LNCAP (cell line): ENCODE data around the gene THBS2.

ENCODE experiments used
- TF ChIP-seq, protein P1 (sequence below): fragments of 450-650 bp; IDR thresholded peaks from 2 replicates; pipeline ENCODE4 v1.5.1; 2017; ENCODE audit warnings: mild to moderate bottlenecking

THBS2 gene

DNA sequence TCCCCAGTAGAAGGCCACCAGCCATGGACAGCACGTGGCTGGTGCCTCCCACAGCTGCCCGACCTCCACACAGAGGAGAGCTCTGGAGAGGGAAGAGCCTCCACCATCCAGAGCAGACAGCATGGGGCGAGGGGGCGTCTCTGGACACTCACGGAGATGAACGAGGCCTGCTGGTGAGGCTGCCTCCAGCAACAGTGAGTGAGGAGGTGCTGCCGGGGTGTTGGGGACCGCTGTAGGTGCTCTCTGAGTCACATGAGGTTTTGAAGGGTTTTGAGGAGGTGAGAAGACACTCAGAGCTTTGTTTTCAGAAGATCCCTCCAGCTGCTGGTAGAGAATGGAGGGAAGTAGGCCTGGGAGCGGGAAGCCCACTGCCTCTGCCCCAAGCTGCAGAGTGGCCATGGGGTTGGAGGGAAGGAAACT is 65.6 kb downstream of the THBS2 start:
- TF ChIP-seq, protein P1, sequence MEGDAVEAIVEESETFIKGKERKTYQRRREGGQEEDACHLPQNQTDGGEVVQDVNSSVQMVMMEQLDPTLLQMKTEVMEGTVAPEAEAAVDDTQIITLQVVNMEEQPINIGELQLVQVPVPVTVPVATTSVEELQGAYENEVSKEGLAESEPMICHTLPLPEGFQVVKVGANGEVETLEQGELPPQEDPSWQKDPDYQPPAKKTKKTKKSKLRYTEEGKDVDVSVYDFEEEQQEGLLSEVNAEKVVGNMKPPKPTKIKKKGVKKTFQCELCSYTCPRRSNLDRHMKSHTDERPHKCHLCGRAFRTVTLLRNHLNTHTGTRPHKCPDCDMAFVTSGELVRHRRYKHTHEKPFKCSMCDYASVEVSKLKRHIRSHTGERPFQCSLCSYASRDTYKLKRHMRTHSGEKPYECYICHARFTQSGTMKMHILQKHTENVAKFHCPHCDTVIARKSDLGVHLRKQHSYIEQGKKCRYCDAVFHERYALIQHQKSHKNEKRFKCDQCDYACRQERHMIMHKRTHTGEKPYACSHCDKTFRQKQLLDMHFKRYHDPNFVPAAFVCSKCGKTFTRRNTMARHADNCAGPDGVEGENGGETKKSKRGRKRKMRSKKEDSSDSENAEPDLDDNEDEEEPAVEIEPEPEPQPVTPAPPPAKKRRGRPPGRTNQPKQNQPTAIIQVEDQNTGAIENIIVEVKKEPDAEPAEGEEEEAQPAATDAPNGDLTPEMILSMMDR, result no peak

DNA sequence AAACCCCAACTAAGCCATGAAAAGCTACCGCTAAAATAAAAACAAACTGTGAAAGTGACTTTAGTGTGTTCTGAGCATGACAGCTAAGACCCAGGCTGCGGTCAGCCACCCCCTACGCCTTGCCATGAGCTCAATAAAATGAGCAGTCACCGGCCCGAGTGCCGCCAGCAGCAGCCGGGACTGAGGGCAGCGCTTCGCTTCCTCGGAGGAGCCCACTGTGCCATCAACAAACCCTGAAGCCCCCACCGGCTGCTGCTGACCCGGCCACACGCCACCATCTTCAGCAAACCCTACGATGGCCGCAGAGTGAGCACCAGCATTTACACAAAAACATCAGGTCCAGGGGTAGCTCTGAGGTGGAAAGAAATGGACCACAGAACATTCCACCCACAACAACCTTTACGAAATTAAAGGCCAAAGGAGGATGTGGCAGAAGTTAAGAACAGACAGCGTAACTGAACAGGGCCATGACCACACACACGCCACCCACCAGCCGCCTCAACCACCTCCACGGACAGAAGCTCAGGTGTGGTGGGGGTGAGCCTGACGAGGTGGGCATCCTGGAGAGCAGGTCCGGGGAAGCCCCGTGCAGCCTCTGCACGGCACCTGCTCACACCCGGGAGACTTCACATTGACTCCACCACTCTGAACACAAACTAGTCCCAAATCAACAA is 67.0 kb downstream of the THBS2 start:
- TF ChIP-seq, protein P1, result no peak

DNA sequence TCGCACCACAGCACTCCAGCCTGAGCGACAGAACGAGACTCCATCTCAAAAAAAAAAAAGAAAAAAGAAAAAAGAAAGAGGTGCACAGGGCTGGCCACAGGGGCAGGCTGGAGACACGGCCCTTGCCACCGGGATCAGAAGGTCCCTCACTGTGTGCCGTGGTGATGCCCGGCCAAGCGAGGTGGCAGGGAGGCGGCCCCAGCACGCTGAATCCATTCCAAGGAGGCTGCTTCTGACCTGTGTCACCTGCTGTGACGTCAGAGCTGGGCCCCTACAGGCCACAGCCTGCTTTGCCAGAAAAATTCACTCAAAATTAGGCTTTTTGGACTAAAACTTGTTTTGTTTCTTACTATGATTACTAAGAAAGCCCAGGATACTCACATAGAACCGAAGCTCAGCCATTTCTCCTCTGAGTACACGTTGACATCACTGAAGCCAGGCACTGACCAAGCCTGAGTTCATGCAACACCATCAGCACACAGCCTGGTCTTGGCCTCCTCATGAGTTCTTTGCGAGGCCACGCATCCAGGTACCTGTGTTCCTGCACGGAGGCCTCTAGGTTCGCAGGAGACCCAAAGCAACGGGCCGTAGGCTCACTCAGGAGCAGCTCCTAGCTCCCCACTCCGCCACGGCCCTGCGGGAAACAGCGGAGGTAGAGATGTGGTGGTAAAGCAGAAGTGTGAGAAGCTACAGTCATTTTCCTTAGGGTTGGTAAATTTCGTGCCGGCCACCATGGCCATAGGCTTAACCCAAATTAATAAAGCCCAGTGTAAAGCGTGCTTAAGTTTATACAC is 67.8 kb downstream of the THBS2 start:
- TF ChIP-seq, protein P1, result no peak

DNA sequence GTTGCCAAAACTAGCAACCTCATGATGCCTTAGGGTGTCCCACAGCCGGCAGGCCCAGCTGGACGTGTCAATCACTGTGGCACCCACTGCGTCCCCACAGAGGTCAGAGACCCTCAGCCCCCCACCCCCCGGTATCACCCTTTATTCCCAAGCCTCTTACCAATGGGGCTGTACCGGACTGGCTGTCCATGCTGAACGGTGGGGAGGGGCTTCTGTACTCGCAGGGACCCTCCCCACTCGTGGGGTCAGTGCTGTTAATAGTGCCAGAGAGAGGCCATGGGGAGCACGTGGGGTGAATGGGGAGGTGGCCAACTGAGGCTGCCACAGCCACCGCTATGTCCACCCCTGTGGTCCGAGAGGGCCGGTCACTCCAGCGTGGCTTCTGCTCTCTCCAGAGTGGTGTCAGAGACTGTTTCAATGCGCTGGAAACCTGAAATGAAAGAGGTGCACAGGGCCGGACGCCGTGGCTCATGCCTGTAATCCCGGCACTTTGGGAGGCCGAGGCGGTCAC is 68.6 kb downstream of the THBS2 start:
- TF ChIP-seq, protein P1, result no peak

DNA sequence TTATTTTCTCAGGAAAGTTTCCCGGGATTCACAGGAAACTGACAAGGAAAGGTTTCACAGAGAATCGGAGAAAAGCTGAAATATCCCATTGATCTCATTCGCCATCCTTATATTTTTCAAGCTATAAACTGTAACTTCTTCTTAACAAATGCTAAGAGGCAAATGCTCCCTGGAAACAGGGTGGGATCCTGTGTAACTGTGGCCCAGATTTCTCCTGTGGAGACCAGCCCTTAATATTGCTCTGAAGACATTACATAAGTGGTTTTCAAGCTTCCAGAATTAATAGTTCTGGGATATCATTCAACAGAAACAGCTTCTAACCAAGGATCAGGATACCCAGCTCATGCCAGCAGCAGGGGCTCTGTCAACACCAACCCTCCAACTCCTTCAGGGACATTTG is 69.2 kb downstream of the THBS2 start:
- TF ChIP-seq, protein P1, result no peak

DNA sequence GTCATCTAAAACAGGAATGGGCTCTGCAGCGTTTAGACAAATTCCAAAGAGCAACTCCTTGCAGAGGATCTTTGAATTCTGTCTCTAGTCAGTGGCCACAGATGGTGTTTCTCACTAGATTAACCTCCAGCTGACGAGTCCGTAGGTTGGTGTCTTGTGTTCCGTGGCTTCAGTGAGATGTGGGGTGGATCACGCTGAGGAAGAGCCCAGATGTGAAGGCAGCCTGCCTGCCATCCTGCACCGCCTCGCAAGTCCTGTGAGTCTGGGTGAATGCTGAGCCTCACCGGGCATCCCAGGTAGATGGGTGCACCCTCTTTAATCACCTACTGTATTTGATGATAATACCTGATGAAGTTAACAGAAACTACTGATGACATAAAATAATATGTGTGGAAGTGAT is 70.4 kb downstream of the THBS2 start:
- TF ChIP-seq, protein P1, result no peak

DNA sequence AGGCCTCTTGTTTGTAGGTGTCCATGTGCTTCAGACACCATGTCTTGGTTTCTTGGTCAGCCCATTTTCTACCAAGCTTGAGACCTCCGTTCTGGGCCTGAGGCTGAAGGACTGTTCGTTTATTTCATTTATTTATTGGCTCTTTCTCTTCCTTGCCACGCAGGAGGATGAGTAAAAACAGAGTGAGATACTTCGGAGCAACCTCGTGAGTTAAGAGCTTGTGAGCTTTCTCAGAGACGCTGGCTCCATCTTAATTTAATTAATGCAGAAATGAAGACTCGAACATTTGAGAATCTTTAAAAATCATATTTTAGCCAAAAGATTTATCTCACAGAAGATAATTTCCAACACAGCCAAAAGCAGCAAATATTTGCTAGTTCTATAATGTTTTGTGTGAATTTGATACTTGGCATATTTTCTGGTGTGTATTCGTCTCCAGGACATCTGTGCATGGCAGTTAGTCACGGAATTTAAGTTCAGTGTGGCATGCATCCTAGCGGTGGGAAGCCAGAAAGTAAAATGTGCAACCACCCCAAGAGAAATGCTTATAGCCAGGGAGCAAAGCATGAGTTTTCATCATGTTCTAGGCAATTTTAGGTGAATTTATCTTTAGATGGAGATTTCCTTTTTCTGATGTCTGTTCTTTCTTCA is 76.0 kb downstream of the THBS2 start:
- TF ChIP-seq, protein P1, result no peak
